Loucy (cell line): ENCODE results near the gene XXYLT1.
"Not testable (repeated sequence)": the region's sequence is repeated elsewhere in the genome, so short reads cannot be mapped to it uniquely, and the experiment has no call there.

Experiments used
- H2AFZ ChIP-seq: fragments of 200-600 bp; sonication (generic); 2 replicates; pipeline ENCODE4 v1.6.0; 2016; ENCODE audit warnings: antibody characterized with exemption, mild to moderate bottlenecking, low read length, moderate library complexity
- H3F3A ChIP-seq: fragments of 200-600 bp; 2 replicates; pipeline ENCODE4 v1.6.0; 2016; ENCODE audit warnings: antibody characterized with exemption, low read depth, mild to moderate bottlenecking
- H3K27me3 ChIP-seq: fragments of 200-600 bp; sonication (generic); 2 replicates; pipeline ENCODE4 v1.6.1; 2014; ENCODE audit warnings: low read length, mild to moderate bottlenecking; ENCODE audit not compliant: insufficient read depth, poor library complexity, severe bottlenecking
- H3K36me3 ChIP-seq: fragments of 200-600 bp; sonication (generic); 2 replicates; pipeline ENCODE4 v1.6.1; 2016; ENCODE audit warnings: low read length; ENCODE audit not compliant: insufficient read depth
- H3K4me1 ChIP-seq: fragments of 200-600 bp; sonication (generic); 2 replicates; pipeline ENCODE4 v1.5.1; 2014; ENCODE audit warnings: low read length, mild to moderate bottlenecking; ENCODE audit not compliant: insufficient read depth, poor library complexity, severe bottlenecking
- H3K4me2 ChIP-seq: fragments of 200-600 bp; sonication (generic); 2 replicates; pipeline ENCODE4 v1.6.0; 2014; ENCODE audit warnings: antibody characterized with exemption, low read length, low read depth, mild to moderate bottlenecking; ENCODE audit not compliant: poor library complexity, severe bottlenecking
- H3K4me3 ChIP-seq: fragments of 200-600 bp; sonication (generic); 2 replicates; pipeline ENCODE4 v1.5.1; 2014; ENCODE audit warnings: low read length, mild to moderate bottlenecking, mixed read lengths; ENCODE audit not compliant: poor library complexity, severe bottlenecking
- H3K79me2 ChIP-seq: fragments of 200-600 bp; sonication (generic); 2 replicates; pipeline ENCODE4 v1.6.1; 2014; ENCODE audit warnings: low read length; ENCODE audit not compliant: insufficient read depth
- H3K9ac ChIP-seq: fragments of 200-600 bp; sonication (generic); 2 replicates; pipeline ENCODE4 v1.6.0; 2014; ENCODE audit warnings: mild to moderate bottlenecking, low read depth, low read length, moderate library complexity; ENCODE audit not compliant: poor library complexity, severe bottlenecking
- H3K9me2 ChIP-seq: fragments of 200-600 bp; sonication (generic); replicated peaks from 2 replicates; pipeline ENCODE4 v1.6.1; 2016; ENCODE audit warnings: low read depth, low read length, mixed read lengths
- H3K9me3 ChIP-seq: fragments of 200-600 bp; sonication (generic); 2 replicates; pipeline ENCODE4 v1.6.1; 2014; ENCODE audit warnings: mild to moderate bottlenecking, antibody characterized with exemption, low read length, low read depth; ENCODE audit not compliant: insufficient read depth
- H4K20me1 ChIP-seq: fragments of 200-600 bp; sonication (generic); 2 replicates; pipeline ENCODE4 v1.6.0; 2014; ENCODE audit warnings: antibody characterized with exemption, low read length, mild to moderate bottlenecking; ENCODE audit not compliant: insufficient read depth, poor library complexity, severe bottlenecking
- CTCF ChIP-seq: fragments of 200-600 bp; sonication (generic); conservative IDR thresholded peaks from 2 replicates; pipeline ENCODE4 v1.5.1; 2014; ENCODE audit warnings: mild to moderate bottlenecking, antibody characterized with exemption, low read length
- EZH2phosphoT487 ChIP-seq: fragments of 200-600 bp; IDR thresholded peaks from 2 replicates; pipeline ENCODE4 v1.6.1; 2018; ENCODE audit warnings: antibody characterized with exemption, mild to moderate bottlenecking, moderate library complexity, borderline replicate concordance

Gene XXYLT1

GRCh38 chr3:195230244-195230643 lies 40.7 kb downstream of the XXYLT1 start:
- no peaks in the 10 kb centered on the region for H3K79me2 ChIP-seq
- TF ChIP-seq CTCF = no peak
- TF ChIP-seq EZH2phosphoT487 = no peak
- no peaks in the 10 kb centered on the region for H4K20me1 ChIP-seq
- peaks cover 21% of the 10 kb centered on the region for H3K4me1 ChIP-seq
- H3K9me2 ChIP-seq = no peaks in the 10 kb centered on the region
- H3K36me3 ChIP-seq = peaks cover 13% of the 10 kb centered on the region; the same call in 1 of the 2 replicates
- H3K9ac ChIP-seq = no peak overlapping the region
- no peak overlapping the region for H3K4me3 ChIP-seq
- H3K4me2 ChIP-seq = no peak overlapping the region
- no peaks in the 10 kb centered on the region for H3K9me3 ChIP-seq
- H3K27me3 ChIP-seq = no peaks in the 10 kb centered on the region
- no peak overlapping the region for H2AFZ ChIP-seq
- no peaks in the 10 kb centered on the region for H3F3A ChIP-seq

GRCh38 chr3:195228886-195229285 lies 42.1 kb downstream of the XXYLT1 start:
- H3K4me3 ChIP-seq, H3K9ac ChIP-seq, H3K4me2 ChIP-seq, H3K9me3 ChIP-seq, H3F3A ChIP-seq, H2AFZ ChIP-seq, H4K20me1 ChIP-seq, H3K9me2 ChIP-seq, H3K27me3 ChIP-seq, H3K79me2 ChIP-seq: not testable (repeated sequence)
- peaks cover 30% of the 10 kb centered on the region for H3K4me1 ChIP-seq
- peaks cover 15% of the 10 kb centered on the region; the same call in 1 of the 2 replicates for H3K36me3 ChIP-seq

- Histone ChIP-seq H3K4me1 (peaks cover 37% of the 10 kb centered on the region), H3K4me3 (no peak overlapping the region), H3K79me2 (no peaks in the 10 kb centered on the region), H3K9me2 (no peaks in the 10 kb centered on the region), H3K9me3 (no peaks in the 10 kb centered on the region), H3K9ac (no peak overlapping the region), H3F3A (no peaks in the 10 kb centered on the region), H3K4me2 (no peak overlapping the region), H4K20me1 (no peaks in the 10 kb centered on the region), H2AFZ (no peak overlapping the region), H3K36me3 (peaks cover 15% of the 10 kb centered on the region; the same call in 1 of the 2 replicates), H3K27me3 (no peaks in the 10 kb centered on the region)
- no peak for TF ChIP-seq EZH2phosphoT487
- no peak for TF ChIP-seq CTCF
These were observed 43.1 kb downstream of the XXYLT1 start for GRCh38 chr3:195227871-195228270.

- H3K4me2 ChIP-seq = peak overlapping the region; percentile 38
- H3K4me3 ChIP-seq = peak overlapping the region; percentile 5
- H3K9me3 ChIP-seq = no peaks in the 10 kb centered on the region
- no peaks in the 10 kb centered on the region for H3K9me2 ChIP-seq
- no peaks in the 10 kb centered on the region for H3K27me3 ChIP-seq
- no peak for TF ChIP-seq EZH2phosphoT487
- peak; percentile 85 for TF ChIP-seq CTCF
- no peaks in the 10 kb centered on the region for H3F3A ChIP-seq
- no peak overlapping the region for H2AFZ ChIP-seq
- peak overlapping the region; percentile 56 for H3K9ac ChIP-seq
- peaks cover 15% of the 10 kb centered on the region; the same call in 1 of the 2 replicates for H3K36me3 ChIP-seq
- H4K20me1 ChIP-seq = no peaks in the 10 kb centered on the region
- no peaks in the 10 kb centered on the region; the same call in 1 of the 2 replicates for H3K79me2 ChIP-seq
- H3K4me1 ChIP-seq = peaks cover 38% of the 10 kb centered on the region
These were observed 44.0 kb downstream of the XXYLT1 start for GRCh38 chr3:195226900-195227447.
